ENCODE data around the gene FGB.

- no peak for TF ChIP-seq POLR2A (IDR thresholded peaks at IDR 0.05; ENCODE audit: low read length)
- TF ChIP-seq GATA1 (IDR thresholded peaks at IDR 0.05; ENCODE audit: low read depth, low read length) = no peak
Measured at GRCh38 chr4:154521607-154522006, 41.2 kb upstream of the FGB start.

All from erythroblast (primary cell).